Right cardiac atrium (tissue), 5 donors: ENCODE results near the gene AKAP14. TPM values are rescaled to one million over a fixed set of nuclear protein-coding genes. Genes with fewer than 3 reads are reported as not detected.
A peak's percentile ranks its signal among the peaks of the same experiment; 100 is the strongest.
"Not testable (repeated sequence)": the region's sequence is repeated elsewhere in the genome, so short reads cannot be mapped to it uniquely, and the experiment has no call there.

Experiments
- ATAC-seq, 2 donors: fragments of 200-7000 bp; cut with Tn5 transposase; one replicate each; pipeline versions ENCODE4 v1.8.0 to v1.9.1; 2020; ENCODE audit warnings: moderate library complexity in 2 of 2, mild to moderate bottlenecking in 1 of 2
- DNase-seq, 3 donors: peaks; one replicate each; pipeline ENCODE4 v3.0.0-alpha.2; 2020
- H3K27ac ChIP-seq: one replicate; pipeline ENCODE4 v1.5.1; 2013; ENCODE audit warnings: mild to moderate bottlenecking, low read length, control low read depth, moderate library complexity
- H3K27me3 ChIP-seq: one replicate; pipeline ENCODE4 v1.6.1; 2013; ENCODE audit not compliant: control insufficient read depth, insufficient read depth
- H3K4me1 ChIP-seq: one replicate; pipeline ENCODE4 v1.6.1; 2013; ENCODE audit warnings: low read length; ENCODE audit not compliant: control insufficient read depth, insufficient read depth
- H3K4me3 ChIP-seq: one replicate; pipeline ENCODE4 v1.5.1; 2013; ENCODE audit warnings: low read length, control low read depth
- H3K9me3 ChIP-seq: one replicate; pipeline ENCODE4 v1.6.1; 2013; ENCODE audit warnings: low read length; ENCODE audit not compliant: control insufficient read depth
- WGBS: extraction: QIAGEN DNeasy Blood & Tissue Kit; methylation state at CpG from one replicate; pipeline ENCODE4 v1.1.7; 2013; 5-methylcytosine and 5-hydroxymethylcytosine counted together
- intact Hi-C, 4 donors: fragments of 100-400 bp; cut with DNase I; formaldehyde crosslinking; loops; one replicate each; pipeline versions ENCODE4 v1.11.0 to v1.14.0; 2022 to 2023
- polyA plus RNA-seq: library from polyadenylated mRNA; stranded (reverse); fragments of 200-250 nt; gene quantifications from one replicate; pipeline ENCODE4 v1.2.3, GENCODE V29; 2013
- total RNA-seq, 4 donors: library from RNA; stranded (reverse); fragmentation: NEBNext Ultra II Directional; extraction: Animal tissue kit (Norgen Biotek cat#: 25700); gene quantifications; one replicate each; pipeline ENCODE4 v1.2.1, GENCODE V29; 2021
- donor health status: healthy with polysubstance abuse.
- donor health status: DM: no; HTN: yes; CAD: no.
- donor health status: DM: no; HTN: no; CAD: no.
- donor health status: DM: no; HTN: yes; CAD: no; lungs with severe emphysema.
- donor health status: DM: yes; HTN: yes; CAD: no.

AKAP14 gene
- total and polyA plus RNA-seq, 5 donors: not detected

DNA sequence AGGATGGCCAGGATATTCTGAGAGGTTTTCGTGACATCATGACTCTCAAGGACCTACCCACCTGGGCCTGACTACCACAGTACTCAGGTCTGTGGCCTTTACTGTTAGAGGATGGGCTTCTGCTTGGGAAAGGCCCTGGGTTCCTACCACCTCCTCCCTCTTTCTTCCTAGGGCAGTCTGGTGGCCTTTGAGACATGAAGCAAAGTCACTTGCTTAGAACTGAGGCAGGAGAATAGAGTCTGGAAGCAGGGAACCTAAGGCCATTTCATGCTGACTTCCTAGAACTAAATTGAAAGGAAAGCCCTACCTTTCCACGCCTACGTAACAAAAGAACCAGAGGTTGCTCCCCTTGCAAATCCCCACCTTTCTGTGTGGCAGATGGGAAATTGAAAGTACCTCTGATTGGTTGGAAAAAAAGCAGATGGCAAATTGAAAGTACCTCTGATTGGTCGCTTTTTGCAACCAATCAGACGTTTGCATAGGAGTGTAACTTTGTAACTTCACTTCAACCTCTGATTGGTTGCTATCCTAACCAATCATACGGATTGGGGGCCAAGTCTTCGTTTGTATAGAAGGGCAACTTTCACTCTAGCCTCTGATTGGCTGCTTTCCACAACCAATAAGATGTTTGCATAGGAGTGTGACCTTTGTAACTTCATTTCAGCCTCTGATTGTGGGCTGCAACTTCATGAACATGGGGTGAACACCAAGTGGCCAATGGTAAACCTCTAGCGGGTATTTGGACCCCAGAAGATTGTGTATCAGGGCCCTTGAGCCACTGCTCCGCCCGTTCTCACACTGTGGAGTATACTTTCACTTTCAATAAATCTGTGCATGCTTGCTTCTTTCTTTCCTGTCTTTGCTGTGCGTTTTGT lies 9.9 kb upstream of the AKAP14 start:
- Histone ChIP-seq H3K4me3 (no peak overlapping the region), H3K27me3 (no peaks in the 10 kb centered on the region), H3K9me3 (no peaks in the 10 kb centered on the region), H3K4me1 (no peaks in the 10 kb centered on the region), H3K27ac (no peak overlapping the region)
- DNase-seq: no peak
- ATAC-seq: no peak
- WGBS: 86% methylated on average over 11 of the region's 11 CpGs
- intact Hi-C loops: no loop called here

DNA sequence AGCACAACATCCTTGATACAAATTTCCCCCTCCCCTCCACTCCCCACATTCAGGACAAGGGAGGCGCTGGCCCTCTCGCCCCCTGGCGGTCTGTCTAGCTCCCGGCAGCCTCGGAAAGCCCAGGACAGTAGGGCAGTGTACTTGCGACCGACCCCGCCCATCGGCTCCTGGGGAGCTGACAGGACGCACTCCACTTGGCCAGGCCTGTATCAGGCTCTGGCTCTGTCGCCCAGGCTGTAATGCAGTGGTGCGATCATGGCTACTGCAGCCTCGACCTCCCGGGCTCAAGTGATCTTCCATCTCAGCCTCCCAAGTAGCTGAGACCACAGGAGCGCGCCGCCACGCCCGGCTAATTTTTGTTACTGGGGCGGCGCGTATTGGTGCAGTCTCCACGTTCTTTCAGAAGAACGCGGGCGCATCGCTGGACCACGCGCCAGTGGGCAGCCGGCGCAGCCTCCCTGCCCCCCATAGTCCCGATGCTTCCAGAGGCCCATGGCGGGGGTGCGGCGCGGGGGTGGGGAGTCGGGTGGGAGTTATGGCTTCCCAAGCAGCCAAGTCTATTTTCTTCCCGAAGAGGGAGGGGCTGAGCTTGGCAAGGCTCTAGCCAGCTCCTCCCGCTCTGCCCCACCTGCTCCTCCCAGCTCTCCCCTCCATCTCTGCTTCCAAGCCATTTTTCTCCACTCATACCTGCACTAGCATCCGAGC lies 7.8 kb upstream of the AKAP14 start:
- Histone ChIP-seq H3K4me3 (peak overlapping the region; percentile 16), H3K27me3 (no peaks in the 10 kb centered on the region), H3K27ac (no peak overlapping the region), H3K4me1 (no peaks in the 10 kb centered on the region), H3K9me3 (no peaks in the 10 kb centered on the region)
- ATAC-seq: peak; percentile 84 to 91
- peak; percentile 68 to 84 (median 83) for DNase-seq
- intact Hi-C loops: no loop called here
- 5% methylated on average over 37 of the region's 40 CpGs for WGBS

DNA sequence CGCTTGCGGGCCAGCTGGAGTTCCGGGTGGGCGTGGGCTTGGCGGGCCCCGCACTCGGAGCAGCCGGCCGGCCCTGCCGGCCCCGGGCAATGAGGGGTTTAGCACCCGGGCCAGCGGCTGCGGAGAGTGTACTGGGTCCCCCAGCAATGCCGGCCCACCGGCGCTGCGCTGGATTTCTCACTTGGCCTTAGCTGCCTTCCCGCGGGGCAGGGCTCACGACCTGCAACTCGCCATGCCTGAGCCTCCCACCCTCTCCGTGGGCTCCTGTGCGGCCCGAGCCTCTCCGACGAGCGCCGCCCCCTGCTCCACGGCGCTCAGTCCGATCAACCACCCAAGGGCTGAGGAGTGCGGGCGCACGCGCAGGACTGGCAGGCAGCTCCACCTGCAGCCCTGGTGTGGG lies 5.1 kb upstream of the AKAP14 start:
- H3K4me3 ChIP-seq, intact Hi-C loops, H3K4me1 ChIP-seq, ATAC-seq, H3K27me3 ChIP-seq, H3K9me3 ChIP-seq, H3K27ac ChIP-seq, DNase-seq: not testable (repeated sequence)
- 82% methylated on average over 29 of the region's 36 CpGs for WGBS

DNA sequence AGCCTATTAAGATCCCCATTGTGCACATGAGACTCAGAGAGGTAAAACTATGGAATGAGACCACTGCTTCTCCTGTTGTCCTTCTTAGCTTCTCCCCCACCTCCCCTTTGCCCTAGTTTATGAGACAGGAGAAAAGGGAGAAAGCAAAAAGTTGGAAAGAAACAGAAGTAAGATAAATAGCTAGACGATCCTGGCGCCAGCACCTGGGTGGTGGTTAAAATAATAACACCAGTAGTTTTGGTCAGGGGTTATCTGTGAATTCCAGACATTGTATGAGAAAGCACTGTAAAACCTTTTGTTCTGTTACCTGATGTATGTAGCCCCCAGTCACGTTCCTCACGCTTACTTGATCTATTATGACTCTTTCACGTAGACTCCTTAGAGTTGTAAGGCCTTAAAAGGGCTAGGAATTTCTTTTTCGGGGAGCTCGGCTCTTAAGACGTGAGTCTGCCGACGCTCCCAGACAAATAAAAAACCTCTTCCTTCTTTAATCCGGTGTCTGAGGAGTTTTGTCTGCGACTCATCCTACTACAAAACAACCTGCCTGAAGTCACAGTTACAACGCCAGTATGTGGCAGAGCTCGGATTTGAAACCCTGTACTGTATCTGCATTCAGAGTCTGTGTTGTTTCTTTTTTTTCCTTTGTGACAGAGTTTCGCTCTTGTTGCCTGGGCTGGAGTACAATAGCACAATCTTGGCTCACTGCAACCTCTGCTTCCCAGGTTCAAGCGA lies 3.6 kb upstream of the AKAP14 start:
- H3K9me3 ChIP-seq, intact Hi-C loops, H3K4me1 ChIP-seq, DNase-seq, H3K27me3 ChIP-seq, ATAC-seq, H3K4me3 ChIP-seq, H3K27ac ChIP-seq: not testable (repeated sequence)
- 64% methylated on average over 16 of the region's 16 CpGs for WGBS

DNA sequence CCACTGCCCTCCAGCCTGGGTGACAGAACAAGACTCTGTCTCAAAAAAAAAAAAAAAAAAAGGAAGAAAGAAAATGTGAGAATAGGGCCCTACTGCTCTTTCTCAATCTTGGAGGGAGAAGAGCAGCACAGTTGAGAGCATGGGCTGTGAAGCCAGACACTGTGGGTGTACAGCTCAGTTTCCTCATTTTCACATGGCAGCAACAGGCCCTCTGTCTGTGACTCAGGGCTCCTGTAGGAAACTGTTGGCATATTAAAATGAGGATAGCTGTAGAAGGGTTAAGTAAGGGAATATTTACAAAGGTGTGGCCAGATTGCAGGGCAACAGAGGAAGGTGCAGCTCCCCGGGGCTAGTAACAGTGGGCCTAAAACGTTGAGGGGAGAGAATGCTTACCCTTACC lies 3.4 kb downstream of the AKAP14 start:
- DNase-seq (no peak), ATAC-seq (peak in 1 of 2 donors; percentile 32)
- Histone ChIP-seq H3K27me3 (no peaks in the 10 kb centered on the region), H3K4me1 (no peaks in the 10 kb centered on the region), H3K27ac (no peak overlapping the region), H3K4me3 (no peak overlapping the region), H3K9me3 (no peaks in the 10 kb centered on the region)
- 24% methylated on average over 2 of the region's 2 CpGs for WGBS
- intact Hi-C loops: no loop called here

DNA sequence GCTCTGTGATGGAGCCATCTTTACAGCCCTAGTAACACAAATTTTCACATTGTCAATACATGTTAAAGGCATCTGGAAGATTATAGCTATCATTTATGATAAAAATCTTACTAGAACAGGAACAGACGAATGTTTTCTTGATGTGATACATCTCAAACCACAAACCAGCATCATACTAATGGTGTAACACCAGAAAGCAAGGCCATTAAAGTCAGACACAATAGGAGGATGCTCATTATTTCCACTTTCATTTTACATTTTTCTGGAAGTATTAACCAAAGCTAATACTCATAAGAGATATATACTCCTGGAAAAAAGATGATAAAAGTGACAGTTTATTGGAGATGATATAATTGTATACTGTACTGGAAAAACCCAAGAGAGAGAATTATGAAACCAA lies 5.3 kb downstream of the AKAP14 start:
- Histone ChIP-seq H3K4me3 (no peak overlapping the region), H3K4me1 (no peaks in the 10 kb centered on the region), H3K27me3 (no peaks in the 10 kb centered on the region), H3K9me3 (no peaks in the 10 kb centered on the region), H3K27ac (no peak overlapping the region)
- DNase-seq (no peak), ATAC-seq (no peak)
- 63% methylated on average over 1 of the region's 1 CpG for WGBS
- intact Hi-C loops: no loop called here

DNA sequence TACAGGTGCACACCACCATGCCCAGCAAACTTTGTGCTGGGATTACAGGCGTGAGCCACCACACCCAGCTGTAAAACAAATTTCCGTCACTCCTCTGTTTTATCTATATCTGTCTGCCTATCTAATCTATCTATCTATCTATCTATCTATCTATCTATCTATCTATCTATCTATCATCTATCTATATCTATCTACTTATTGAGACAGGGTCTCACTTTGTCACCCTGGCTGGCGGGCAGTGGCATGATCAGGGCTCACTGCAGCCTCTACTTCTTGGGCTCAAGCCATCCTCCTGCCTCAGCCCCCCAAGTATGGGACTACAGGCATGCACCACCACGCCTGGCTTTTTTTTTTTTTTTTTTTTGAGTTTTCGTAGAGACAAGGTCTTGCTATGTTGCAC lies 20.6 kb downstream of the AKAP14 start:
- no peak for ATAC-seq

DNA sequence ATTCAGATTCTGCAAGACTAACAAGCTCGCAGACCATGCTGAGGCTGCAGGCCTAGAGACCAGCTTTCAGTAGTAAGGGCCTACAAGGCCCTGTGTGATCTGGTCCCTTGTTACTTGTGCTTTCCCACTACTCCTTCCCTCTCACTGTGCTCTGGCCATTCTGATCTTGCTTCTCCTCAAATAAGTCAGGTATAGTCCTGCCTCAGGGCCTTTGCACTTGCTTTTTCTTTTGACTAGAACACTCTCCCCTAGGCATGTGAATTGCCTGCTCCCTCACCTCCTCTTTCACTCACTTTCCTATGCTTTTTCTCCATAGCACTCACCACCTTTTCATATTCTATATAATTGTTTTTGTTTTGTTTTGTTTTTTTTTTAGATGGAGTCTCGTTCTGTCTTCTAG lies 22.2 kb downstream of the AKAP14 start:
- DNase-seq (no peak), ATAC-seq (no peak)
- intact Hi-C loops: no loop called here
- no peaks in the 10 kb centered on the region for H3K9me3 ChIP-seq
- no peaks in the 10 kb centered on the region for H3K27me3 ChIP-seq
- no peak overlapping the region for H3K4me3 ChIP-seq
- WGBS: 95% methylated on average over 2 of the region's 2 CpGs
- H3K27ac ChIP-seq: no peak overlapping the region
- no peaks in the 10 kb centered on the region for H3K4me1 ChIP-seq

More for the DNA sequence above, 20.6 kb downstream of the AKAP14 start:
- Histone ChIP-seq H3K4me3 (no peak overlapping the region), H3K27me3 (no peaks in the 10 kb centered on the region), H3K4me1 (no peaks in the 10 kb centered on the region), H3K27ac (no peak overlapping the region), H3K9me3 (no peaks in the 10 kb centered on the region)
- DNase-seq: no peak
- 95% methylated on average over 5 of the region's 5 CpGs for WGBS
- intact Hi-C loops: no loop called here

DNA sequence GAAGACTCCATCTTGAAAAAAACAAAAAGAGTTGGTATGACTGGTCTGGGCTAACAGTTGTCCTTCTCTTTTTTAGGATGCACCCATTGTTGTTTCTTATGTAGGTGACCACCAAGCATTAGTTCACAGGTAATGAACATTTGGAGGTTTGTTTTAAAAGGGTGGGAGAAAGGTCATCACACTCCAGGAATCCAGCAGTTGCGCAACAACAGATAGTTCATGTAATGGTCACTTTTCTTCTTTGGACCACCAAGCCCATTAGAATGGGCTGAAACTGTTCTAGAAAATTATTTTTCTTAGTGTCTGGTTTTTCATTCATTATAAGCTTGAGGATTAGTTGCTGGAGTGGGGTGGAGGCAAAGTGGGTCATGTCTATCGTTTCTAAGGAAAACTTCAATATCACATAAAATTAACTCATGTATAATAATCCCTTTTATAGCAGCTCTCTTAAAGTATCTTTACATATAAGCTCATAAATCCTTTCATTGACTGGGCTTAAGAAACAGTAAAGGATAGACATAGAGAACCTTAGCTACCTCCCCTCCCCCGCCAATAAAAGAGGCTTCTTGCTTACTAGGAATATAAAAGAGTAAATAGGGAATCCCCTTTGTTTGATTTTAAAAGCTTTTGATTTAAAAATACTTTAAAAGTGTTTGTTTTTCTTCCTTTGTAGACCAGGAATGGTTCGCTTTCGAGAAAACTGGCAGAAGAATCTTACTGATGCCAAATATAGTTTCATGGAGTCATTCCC lies 24.3 kb downstream of the AKAP14 start:
- no peak overlapping the region for H3K27ac ChIP-seq
- intact Hi-C loops: no loop called here
- no peak overlapping the region for H3K4me3 ChIP-seq
- no peak for DNase-seq
- H3K27me3 ChIP-seq: no peaks in the 10 kb centered on the region
- ATAC-seq: no peak
- no peaks in the 10 kb centered on the region for H3K4me1 ChIP-seq
- H3K9me3 ChIP-seq: no peaks in the 10 kb centered on the region
- 91% methylated on average over 5 of the region's 5 CpGs for WGBS

DNA sequence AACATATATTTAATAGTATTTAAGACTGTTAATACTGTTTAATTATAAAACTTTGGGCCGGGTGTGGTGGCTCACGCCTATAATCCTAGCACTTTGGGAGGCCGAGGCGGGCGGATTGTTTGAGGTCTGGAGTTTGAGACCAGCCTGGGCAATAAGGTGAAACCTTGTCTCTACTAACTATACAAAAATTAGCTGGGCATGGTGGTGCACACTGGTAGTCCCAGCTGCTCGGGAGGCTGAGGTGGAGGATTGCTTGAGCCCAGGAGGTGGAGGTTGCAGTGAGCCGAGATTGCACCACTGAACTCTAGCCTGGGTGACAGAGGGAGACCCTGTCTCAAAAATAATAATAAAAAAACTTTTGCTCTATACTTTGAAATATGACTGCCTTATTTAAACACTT lies 26.7 kb downstream of the AKAP14 start:
- H3K27ac ChIP-seq, H3K4me3 ChIP-seq, H3K9me3 ChIP-seq, H3K27me3 ChIP-seq, DNase-seq, intact Hi-C loops, H3K4me1 ChIP-seq, ATAC-seq: not testable (repeated sequence)
- 94% methylated on average over 7 of the region's 7 CpGs for WGBS
